AG08396 (cell line): Measurements from ENCODE around the gene IKZF1.

Source experiments
- DNase-seq: peaks from one replicate; pipeline ENCODE4 v3.0.0; 2012; ENCODE audit warnings: low spot score, mixed read lengths

Gene IKZF1

GRCh38 chr7:50355817-50356178 lies 51.3 kb downstream of the IKZF1 start:
- DNase-seq, result no peak

GRCh38 chr7:50356212-50356944 lies 51.9 kb downstream of the IKZF1 start:
- no peak for DNase-seq

DNA sequence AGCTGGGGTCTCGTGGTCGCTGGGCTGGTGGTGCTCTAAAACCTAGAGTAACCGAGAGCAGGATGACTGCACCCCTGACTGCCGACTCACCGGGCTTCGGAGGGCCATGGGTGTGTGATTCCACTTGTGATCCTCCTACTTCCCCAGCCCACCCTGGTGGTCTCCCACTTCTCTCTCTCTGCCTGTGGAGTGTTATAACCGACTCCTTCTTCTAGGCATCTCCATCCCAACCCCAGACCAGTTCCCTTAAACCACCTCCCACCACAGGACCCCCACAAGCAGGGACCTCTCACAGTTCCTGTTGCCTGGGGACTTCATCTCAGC lies 52.4 kb downstream of the IKZF1 start:
- DNase-seq, result no peak

DNA sequence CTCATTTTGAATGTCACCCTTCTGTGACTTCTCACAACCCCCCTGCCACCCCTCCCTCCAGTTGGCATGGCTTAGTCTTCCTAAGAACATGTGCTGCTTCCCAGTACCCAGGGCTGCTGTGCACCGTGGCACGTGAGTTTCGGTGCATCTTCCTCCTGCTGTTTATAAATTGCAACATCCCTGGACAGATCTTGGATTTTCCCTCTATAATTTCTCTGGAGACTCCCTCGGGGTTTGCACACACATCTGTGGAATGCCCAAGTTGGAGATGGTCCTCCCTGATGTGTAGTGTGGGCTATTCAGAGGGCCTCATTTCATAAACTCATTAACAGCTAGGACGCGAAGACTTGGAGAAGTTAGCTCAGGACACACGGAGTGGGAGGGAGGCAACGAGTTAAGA lies 52.9 kb downstream of the IKZF1 start:
- no peak for DNase-seq

- no peak for DNase-seq
Measured at GRCh38 chr7:50358041-50358705, 53.7 kb downstream of the IKZF1 start.

- no peak for DNase-seq
Measured at GRCh38 chr7:50358779-50359178, 54.3 kb downstream of the IKZF1 start.

DNA sequence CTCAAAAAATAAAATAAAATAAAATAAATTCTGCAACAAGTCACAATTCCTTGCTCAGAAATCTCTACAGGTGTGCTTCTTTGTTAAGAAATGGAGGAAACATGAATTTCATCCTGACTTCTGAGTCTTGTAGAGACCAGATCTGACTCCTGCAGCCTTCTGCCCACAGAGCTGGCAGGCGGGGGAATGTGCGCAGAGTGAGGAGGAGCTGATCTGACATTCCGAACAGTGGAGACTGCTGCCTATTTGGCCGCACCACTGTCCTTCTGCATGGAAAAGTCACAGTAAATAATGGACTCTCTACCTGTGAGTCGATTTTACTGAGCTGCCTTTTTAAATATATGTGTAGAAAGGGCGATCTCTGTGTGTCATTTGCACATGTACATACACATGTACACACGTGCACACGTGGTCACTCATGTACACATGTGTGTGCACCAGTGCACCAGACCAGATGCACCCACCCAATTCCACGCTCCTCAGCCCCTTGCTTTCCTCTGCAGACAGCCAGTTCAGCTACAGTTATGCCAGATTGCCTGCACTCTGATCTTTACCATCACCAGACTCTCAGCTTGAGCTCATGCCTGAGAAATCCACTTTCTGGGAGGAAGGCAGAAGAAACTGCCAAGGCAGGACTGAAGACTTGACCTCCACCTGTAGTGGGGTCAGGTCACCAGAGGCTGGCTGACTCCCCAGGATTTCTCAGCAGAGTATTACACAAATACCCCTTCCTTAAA lies 54.9 kb downstream of the IKZF1 start:
- no peak for DNase-seq

DNA sequence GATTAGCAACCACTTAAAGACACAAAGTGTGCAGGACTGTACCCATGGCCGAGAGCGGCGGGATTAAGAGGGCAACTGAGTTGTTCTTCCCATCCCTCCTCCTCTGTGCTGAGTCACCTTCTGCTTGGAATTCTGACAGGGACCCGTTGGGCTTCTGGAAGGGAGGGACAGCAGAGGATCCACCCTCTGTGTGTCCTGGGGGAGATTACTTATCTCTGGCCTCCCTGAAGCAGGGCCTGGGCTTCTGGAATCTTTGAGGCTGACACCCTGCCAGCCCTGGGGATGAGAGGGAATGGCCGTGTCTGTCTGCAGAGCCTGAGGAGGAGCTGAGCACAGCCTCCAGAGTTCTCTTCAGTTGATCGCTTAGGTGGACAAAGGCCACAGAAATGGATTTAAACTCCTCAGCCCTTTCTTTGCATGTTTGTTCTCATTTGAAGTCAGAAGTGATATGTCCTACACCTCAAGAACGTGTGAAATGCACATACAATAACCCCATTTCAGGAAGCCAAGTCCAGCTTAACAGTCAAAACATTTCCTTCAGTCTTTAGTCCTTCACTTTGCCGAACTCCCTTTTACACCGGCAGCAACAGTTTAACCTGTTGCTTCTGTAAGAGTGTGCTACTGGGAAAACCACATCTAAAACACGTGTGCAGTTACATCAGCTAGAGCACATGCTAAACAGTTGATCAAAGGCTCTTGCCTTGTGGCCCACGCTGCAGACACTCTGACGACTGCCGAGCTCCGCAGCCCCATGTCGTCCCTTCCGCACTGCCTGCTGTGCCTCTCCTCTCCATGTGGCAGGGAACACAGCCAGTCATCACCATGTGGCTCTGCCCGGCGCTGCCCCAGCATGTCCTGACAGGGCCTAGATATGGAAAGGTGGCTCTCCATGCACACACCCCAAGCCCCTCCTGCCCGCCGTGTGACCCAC lies 55.7 kb downstream of the IKZF1 start:
- no peak for DNase-seq

- DNase-seq, result no peak
Measured at GRCh38 chr7:50362142-50362541, 57.6 kb downstream of the IKZF1 start.

- DNase-seq, result no peak
Measured at GRCh38 chr7:50362712-50363282, 58.3 kb downstream of the IKZF1 start.

DNA sequence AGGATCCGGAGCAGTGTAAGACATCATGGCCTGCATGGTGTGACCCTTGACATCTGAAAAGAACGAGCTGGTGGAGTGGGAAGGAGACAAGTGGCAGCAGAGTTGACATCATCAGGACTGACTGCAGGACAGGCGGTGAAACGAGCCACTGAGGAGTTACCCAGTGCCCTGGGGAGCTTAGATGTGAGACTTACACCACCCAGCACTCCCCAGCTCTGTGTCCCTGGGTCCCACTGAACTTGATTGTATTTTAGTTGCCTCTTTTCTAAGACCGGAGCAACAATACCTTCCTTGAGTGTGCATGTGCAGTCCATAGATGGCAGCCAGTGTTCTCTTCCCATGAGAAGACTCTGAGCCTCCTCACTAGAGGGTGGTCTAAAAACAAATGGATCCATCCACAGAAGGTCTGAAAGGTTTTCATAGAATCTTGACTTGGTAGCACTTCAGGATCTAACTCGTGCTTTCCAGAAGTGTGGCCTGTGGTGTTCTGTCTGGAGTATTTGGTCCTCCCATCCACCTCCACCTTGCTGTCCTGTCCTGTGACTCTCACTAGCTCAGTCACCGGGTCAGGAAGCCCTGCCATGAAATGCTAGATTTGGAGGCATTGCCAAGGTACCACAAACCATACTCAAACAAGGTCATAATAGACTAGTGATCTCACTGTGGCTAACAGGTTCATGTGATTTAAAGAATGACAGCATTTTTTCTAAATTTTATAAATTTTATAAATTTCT lies 59.0 kb downstream of the IKZF1 start:
- DNase-seq, result no peak

DNA sequence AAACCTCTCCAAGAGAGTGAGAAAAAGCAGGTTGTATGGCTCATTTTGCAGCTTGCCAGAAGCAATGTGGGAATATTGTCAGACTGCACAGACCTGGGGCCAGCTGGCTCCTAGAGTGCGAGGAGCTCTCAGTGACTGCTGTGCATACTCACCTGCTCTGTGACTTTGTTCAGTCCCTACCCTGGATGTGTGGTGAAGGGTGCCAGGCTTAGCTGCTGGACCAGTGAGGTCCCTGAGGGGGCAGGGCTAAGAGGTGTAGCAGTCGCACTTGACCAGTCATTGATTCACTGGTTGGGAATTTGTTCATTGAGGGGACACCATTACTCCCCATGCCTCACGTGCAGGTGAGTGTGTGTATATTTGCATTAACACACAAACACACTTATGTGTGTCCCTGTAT lies 60.1 kb downstream of the IKZF1 start:
- DNase-seq, result no peak

- DNase-seq, result no peak
Measured at GRCh38 chr7:50366311-50366710, 61.8 kb downstream of the IKZF1 start.

- no peak for DNase-seq
Measured at GRCh38 chr7:50367100-50367499, 62.6 kb downstream of the IKZF1 start.

- DNase-seq, result no peak
Measured at GRCh38 chr7:50367570-50367969, 63.1 kb downstream of the IKZF1 start.

GRCh38 chr7:50368366-50368765 lies 63.9 kb downstream of the IKZF1 start:
- no peak for DNase-seq

DNA sequence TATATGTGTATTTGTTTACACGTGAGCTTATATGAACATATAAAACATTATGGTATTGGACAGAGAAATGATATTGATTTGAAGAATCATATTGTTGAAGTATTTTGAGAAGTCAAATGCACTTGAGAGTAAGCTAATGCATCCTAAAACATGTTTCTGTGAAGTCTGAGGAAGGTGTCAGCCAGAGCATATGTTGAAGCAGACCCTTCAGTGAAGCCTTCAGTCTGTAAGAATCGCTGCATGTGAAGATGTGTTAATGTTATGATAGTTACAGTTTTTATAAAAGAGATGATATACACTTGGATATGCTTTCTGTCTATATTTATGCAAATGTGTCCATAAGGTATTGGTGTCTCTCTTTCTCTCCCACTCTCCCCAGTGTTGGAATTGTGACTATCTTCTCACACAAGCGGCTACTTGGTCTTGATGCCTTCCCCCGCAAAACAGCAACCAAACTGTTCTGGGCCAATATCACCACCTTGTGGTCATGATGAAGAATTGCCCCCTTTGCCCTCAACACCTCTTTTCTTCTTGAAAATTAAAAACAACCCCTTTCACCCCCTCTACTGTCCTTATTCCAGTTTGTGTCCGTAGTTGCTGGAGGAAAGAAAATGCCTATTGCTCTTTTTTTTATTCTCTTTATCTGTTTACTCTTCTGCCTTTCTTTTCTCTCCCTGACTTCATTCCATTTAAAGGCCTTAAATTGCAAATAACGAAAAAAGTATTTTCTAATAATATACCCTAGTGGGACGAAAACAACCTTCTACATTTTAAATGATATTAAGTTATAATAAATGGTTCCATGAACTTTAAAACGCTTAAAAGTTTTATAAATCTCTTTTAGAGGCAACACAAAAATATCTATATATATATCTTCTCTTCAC lies 64.9 kb downstream of the IKZF1 start:
- DNase-seq, result no peak

GRCh38 chr7:50370884-50371283 lies 66.4 kb downstream of the IKZF1 start:
- no peak for DNase-seq

GRCh38 chr7:50371551-50372021 lies 67.1 kb downstream of the IKZF1 start:
- DNase-seq, result no peak

DNA sequence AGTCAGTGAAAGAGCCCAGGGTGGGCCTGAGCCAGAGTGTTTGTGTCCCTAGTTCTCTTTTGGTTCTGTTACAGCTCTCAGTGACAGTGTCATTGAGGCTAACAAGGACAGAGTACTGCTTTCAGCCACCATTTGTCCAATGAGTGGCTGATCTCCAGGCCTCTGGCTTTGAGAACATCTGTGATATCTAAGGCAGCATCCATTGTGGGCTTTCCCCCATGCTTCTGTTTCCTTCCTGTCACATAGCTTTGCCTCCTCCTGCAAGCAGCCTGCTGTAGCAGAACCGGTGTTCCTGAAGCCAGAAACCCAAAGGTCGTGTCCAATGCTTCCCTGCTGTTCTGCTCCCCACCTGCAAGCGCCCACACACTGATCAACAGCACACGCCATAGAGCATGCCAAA lies 68.4 kb downstream of the IKZF1 start:
- DNase-seq, result no peak
